ENCODE measurements around the gene CT47B1.
"Not testable (repeated sequence)": the region's sequence is repeated elsewhere in the genome, so short reads cannot be mapped to it uniquely, and the experiment has no call there.

Gene CT47B1

DNA sequence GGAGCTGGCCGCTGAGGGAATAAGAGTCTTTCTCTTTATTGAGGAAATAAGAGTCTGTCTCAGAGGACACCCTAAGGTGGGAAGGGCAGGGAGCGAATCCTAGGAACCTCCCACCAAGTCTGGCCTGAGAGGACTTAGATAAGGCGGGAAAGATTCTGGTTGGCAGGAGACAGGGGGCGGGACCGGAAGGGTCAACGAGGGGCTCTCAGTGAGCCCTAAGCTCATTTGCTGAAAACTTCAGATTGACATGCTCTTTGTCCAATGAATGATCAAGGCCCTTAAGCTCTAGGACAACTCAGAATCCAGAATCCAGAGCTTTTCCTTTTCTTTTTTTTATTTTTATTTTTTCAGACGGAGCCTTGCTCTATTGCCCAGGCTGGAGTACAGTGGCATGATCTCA, at the start of gene CT47B1:
Gene CT47B1 (minus strand): TSS at position 101 of the 400 bp plus-strand sequence. CDS start 196 bp downstream, outside the sequence.
- H3K4me1 ChIP-seq (ENCODE audit: insufficient read depth, poor library complexity, severe bottlenecking); H3K27ac ChIP-seq (ENCODE audit: poor library complexity, severe bottlenecking); H3K27me3 ChIP-seq (ENCODE audit: insufficient read depth, poor library complexity, severe bottlenecking); H3K36me3 ChIP-seq (ENCODE audit: low read depth); H3K4me3 ChIP-seq (ENCODE audit: severe bottlenecking); DNase-seq (ENCODE audit: low spot score); ATAC-seq (ENCODE audit: low read depth); H3K9me3 ChIP-seq (ENCODE audit: severe bottlenecking): not testable (repeated sequence)

DNA sequence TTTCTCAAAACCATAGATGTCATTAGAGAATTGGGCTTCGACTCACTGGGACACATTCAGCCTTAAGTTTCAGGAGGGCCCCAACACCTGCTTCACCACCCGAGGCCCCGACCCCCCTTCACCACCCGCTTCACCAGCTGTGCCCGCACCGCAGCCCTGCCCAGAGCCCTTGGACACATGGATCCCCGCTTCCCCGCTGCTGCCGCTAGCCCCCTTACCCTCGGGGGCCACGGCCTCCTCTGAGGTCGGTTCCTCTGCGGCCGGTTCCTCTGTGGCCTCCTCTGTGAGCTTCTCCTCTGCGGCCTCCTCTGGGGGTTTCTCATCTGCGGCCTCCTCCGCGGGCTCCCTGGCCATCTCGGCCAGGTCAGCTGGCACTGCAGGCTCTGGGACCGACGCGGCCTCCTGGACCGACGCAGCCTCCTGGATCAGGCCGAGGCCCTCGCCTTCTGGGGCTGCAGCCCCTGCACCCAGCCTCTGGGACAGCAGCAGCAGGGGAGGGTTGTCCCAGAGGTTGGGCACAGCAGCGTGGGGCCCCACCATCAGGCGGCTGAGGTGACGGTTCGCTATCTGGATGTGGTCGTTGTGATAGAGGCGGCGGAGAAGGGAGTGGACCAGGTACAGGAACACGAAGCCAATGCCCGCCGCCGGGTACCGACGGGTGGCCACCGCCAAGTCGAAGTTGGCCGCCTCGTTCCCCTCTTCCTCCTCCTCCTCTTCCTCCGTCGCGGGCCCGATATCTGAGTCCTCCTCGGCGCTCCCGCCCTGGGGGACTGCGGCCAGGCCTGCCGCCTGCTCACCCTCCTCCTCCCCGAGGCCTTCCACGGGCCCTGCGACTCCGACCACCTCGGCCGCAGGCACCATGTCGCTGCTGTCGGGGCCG, 748 bp downstream of the CT47B1 start:
- DNase-seq (ENCODE audit: low spot score) (no peak), ATAC-seq (ENCODE audit: low read depth) (no peak)
- Histone ChIP-seq H3K27ac (ENCODE audit: poor library complexity, severe bottlenecking) (no peak overlapping the region), H3K36me3 (ENCODE audit: low read depth) (no peaks in the 10 kb centered on the region), H3K9me3 (ENCODE audit: severe bottlenecking) (no peaks in the 10 kb centered on the region), H3K4me1 (ENCODE audit: insufficient read depth, poor library complexity, severe bottlenecking) (no peaks in the 10 kb centered on the region), H3K4me3 (ENCODE audit: severe bottlenecking) (no peak overlapping the region), H3K27me3 (ENCODE audit: insufficient read depth, poor library complexity, severe bottlenecking) (no peaks in the 10 kb centered on the region)
- TF ChIP-seq, protein P1, sequence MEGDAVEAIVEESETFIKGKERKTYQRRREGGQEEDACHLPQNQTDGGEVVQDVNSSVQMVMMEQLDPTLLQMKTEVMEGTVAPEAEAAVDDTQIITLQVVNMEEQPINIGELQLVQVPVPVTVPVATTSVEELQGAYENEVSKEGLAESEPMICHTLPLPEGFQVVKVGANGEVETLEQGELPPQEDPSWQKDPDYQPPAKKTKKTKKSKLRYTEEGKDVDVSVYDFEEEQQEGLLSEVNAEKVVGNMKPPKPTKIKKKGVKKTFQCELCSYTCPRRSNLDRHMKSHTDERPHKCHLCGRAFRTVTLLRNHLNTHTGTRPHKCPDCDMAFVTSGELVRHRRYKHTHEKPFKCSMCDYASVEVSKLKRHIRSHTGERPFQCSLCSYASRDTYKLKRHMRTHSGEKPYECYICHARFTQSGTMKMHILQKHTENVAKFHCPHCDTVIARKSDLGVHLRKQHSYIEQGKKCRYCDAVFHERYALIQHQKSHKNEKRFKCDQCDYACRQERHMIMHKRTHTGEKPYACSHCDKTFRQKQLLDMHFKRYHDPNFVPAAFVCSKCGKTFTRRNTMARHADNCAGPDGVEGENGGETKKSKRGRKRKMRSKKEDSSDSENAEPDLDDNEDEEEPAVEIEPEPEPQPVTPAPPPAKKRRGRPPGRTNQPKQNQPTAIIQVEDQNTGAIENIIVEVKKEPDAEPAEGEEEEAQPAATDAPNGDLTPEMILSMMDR (IDR thresholded peaks at IDR 0.05; ENCODE audit: poor library complexity, severe bottlenecking), result no peak

DNA sequence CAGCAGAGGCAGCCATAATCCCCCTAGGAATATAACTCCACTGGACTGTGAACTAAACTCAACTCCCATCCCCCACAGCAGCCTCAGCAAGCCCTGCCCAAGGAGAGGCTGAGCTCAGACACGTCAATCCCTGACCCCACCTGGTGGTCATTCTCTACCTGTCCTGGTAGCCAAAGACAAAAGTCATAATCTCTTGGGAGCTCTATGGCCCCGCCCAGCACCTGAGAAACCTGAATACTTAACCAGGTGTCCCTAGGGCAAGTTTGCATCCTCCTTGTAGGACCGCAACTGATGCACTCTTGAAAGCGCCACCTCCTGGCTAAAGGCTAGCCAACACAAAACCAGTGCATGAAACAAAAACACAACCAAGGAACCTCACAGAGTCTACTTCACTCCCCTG, 18.4 kb downstream of the CT47B1 start:
- TF ChIP-seq, protein P1 (IDR thresholded peaks at IDR 0.05; ENCODE audit: poor library complexity, severe bottlenecking), result no peak
- no peak overlapping the region for H3K4me3 ChIP-seq (ENCODE audit: severe bottlenecking)
- no peaks in the 10 kb centered on the region for H3K27me3 ChIP-seq (ENCODE audit: insufficient read depth, poor library complexity, severe bottlenecking)
- H3K27ac ChIP-seq (ENCODE audit: poor library complexity, severe bottlenecking), result no peak overlapping the region
- no peaks in the 10 kb centered on the region for H3K4me1 ChIP-seq (ENCODE audit: insufficient read depth, poor library complexity, severe bottlenecking)
- no peaks in the 10 kb centered on the region for H3K36me3 ChIP-seq (ENCODE audit: low read depth)
- ATAC-seq (ENCODE audit: low read depth) (no peak), DNase-seq (ENCODE audit: low spot score) (no peak)
- no peaks in the 10 kb centered on the region for H3K9me3 ChIP-seq (ENCODE audit: severe bottlenecking)

DNA sequence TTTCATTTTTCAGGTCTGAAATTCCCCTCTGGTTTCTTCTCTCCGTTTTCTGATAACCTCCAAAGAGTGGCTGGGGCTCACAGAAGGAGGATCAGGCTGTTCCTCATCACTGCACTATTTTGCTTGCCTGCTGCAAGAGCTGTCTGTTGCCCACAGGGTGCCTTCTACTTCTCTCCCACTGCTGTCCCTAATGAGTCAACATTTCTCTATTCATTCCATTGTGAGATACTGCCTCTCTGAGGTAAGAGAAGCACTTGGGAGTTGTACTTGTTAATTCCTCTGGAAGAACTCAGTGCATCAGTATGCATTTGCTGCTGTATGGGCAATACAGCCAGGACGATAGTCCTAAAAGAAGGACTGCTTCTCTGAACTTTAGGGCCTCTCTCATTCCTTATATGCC, 34.8 kb downstream of the CT47B1 start:
- Histone ChIP-seq H3K4me3 (ENCODE audit: severe bottlenecking) (no peak overlapping the region), H3K27ac (ENCODE audit: poor library complexity, severe bottlenecking) (no peak overlapping the region), H3K4me1 (ENCODE audit: insufficient read depth, poor library complexity, severe bottlenecking) (no peaks in the 10 kb centered on the region), H3K36me3 (ENCODE audit: low read depth) (no peaks in the 10 kb centered on the region), H3K9me3 (ENCODE audit: severe bottlenecking) (no peaks in the 10 kb centered on the region), H3K27me3 (ENCODE audit: insufficient read depth, poor library complexity, severe bottlenecking) (no peaks in the 10 kb centered on the region)
- peak; percentile 50; the same call in 2 of the 3 replicates for ATAC-seq (ENCODE audit: low read depth)
- TF ChIP-seq, protein P1 (IDR thresholded peaks at IDR 0.05; ENCODE audit: poor library complexity, severe bottlenecking), result no peak
- no peak for DNase-seq (ENCODE audit: low spot score)

DNA sequence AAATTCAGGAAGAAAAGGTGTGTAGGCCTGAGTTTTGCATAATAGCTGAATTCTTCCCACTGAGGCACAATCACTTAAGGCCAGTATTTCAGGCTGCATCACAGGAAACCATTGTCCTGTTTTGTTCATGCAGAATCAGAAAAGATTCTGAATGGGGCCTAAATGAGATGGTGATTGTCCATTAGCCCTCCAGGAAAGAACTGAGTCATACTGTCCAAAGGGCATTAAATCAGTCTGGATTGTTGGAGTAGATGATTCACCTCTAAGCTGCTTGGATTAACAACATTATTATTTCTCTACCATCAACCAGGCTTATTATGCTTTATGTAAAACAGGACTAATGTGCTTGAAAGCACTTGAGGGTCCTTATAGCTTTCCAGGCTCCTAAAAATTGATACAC, 36.2 kb downstream of the CT47B1 start:
- ATAC-seq (ENCODE audit: low read depth) (no peak; the same call in 2 of the 3 replicates), DNase-seq (ENCODE audit: low spot score) (no peak)
- Histone ChIP-seq H3K4me3 (ENCODE audit: severe bottlenecking) (no peak overlapping the region), H3K36me3 (ENCODE audit: low read depth) (no peaks in the 10 kb centered on the region), H3K27me3 (ENCODE audit: insufficient read depth, poor library complexity, severe bottlenecking) (no peaks in the 10 kb centered on the region), H3K9me3 (ENCODE audit: severe bottlenecking) (no peaks in the 10 kb centered on the region), H3K4me1 (ENCODE audit: insufficient read depth, poor library complexity, severe bottlenecking) (no peaks in the 10 kb centered on the region), H3K27ac (ENCODE audit: poor library complexity, severe bottlenecking) (no peak overlapping the region)
- TF ChIP-seq, protein P1 (IDR thresholded peaks at IDR 0.05; ENCODE audit: poor library complexity, severe bottlenecking), result no peak

DNA sequence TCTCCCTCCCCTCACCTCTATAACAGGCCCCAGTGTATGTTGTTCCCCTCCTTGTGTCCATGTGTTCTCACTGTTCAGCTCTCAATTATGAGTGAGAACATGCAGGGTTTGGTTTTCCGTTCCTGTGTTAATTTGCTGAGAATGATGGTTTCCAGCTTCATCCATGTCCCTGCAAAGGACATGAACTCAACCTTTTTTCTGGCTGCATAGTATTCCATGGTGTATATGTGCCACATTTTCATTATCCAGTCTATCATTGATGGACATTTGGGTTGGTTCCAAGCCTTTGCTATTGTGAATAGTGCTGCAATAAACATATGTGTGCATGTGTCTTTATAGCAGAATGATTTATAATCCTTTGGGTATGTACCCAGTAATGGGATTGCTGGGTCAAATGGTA, 48.5 kb downstream of the CT47B1 start:
- H3K4me1 ChIP-seq (ENCODE audit: insufficient read depth, poor library complexity, severe bottlenecking); ATAC-seq (ENCODE audit: low read depth); H3K27me3 ChIP-seq (ENCODE audit: insufficient read depth, poor library complexity, severe bottlenecking): not testable (repeated sequence)

More for the DNA sequence above, 48.5 kb downstream of the CT47B1 start:
- H3K9me3 ChIP-seq (ENCODE audit: severe bottlenecking); H3K4me3 ChIP-seq (ENCODE audit: severe bottlenecking); H3K27ac ChIP-seq (ENCODE audit: poor library complexity, severe bottlenecking); H3K36me3 ChIP-seq (ENCODE audit: low read depth); DNase-seq (ENCODE audit: low spot score): not testable (repeated sequence)

Measured in RWPE2 (cell line).